ENCODE results near the gene GJD4.

Gene GJD4

DNA sequence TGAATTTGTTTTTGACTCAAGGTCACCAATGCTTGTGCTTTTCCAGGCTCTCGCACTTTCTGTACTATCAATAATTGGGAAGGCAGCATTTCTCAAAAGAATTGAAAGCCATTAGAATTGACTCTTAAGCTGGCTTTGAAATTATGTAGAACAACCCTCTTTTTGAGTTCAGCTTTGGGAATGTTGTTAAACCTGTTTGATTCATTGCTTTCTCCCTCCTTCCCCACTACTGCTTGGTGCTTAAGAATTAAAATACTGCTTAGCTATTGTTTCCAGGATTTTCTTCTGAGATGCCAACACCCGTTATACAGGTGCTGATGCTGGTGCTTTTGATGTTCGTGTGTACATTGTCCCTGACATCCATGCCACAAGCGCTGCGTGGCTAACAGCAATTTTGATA is 52.5 kb downstream of the GJD4 start:
- no peak for DNase-seq (ENCODE audit: low spot score)
